ENCODE data around the gene RPS16.

The RPS16 gene

GRCh38 chr19:39417463-39418181 lies 18.1 kb downstream of the RPS16 start:
- DNase-seq: no peak

- DNase-seq: no peak
Measured at GRCh38 chr19:39416152-39417120, 19.3 kb downstream of the RPS16 start.

- no peak for DNase-seq
Measured at GRCh38 chr19:39415111-39416046, 20.4 kb downstream of the RPS16 start.

- no peak for DNase-seq
Measured at GRCh38 chr19:39413911-39414608, 21.7 kb downstream of the RPS16 start.

- peak in 1 of 2 donors; percentile 47 for DNase-seq
Measured at GRCh38 chr19:39413272-39413910, 22.4 kb downstream of the RPS16 start.

GRCh38 chr19:39412867-39413271 lies 22.9 kb downstream of the RPS16 start:
- DNase-seq: no peak

GRCh38 chr19:39412100-39412866 lies 23.5 kb downstream of the RPS16 start, which contains the start of gene PLEKHG2:
PLEKHG2 (plus strand) TSS chr19:39412669; CDS start chr19:39414087, 1,418 bp downstream.
- peak; percentile 96 to 98 for DNase-seq

- DNase-seq: peak; percentile 90 to 96
Measured at GRCh38 chr19:39411832-39412099, 24.0 kb downstream of the RPS16 start.

GRCh38 chr19:39411081-39411831 lies 24.5 kb downstream of the RPS16 start:
- DNase-seq: no peak

GRCh38 chr19:39410831-39411080 lies 25.0 kb downstream of the RPS16 start:
- no peak for DNase-seq

- peak; percentile 52 to 60 for DNase-seq
Measured at GRCh38 chr19:39410017-39410830, 25.5 kb downstream of the RPS16 start.

GRCh38 chr19:39409208-39410016 lies 26.3 kb downstream of the RPS16 start:
- peak; percentile 84 to 89 for DNase-seq

GRCh38 chr19:39408392-39409207 lies 27.1 kb downstream of the RPS16 start:
- no peak for DNase-seq

- peak; percentile 45 to 59 for DNase-seq
Measured at GRCh38 chr19:39407660-39408391, 27.9 kb downstream of the RPS16 start.

GRCh38 chr19:39407410-39407659 lies 28.4 kb downstream of the RPS16 start:
- no peak for DNase-seq

GRCh38 chr19:39406656-39407409 lies 28.9 kb downstream of the RPS16 start, which contains the start of gene ZFP36:
ZFP36 (plus strand) TSS chr19:39406847; CDS start chr19:39406905, 58 bp downstream.
- peak; percentile 87 to 90 for DNase-seq
